Neural cell (in vitro differentiated cells): ENCODE results near the gene ADGRD1.

ENCODE experiments used
- CTCF ChIP-seq: fragments of 450-650 bp; IDR thresholded peaks from 2 replicates; pipeline ENCODE4 v1.5.1; 2014; ENCODE audit warnings: antibody characterized with exemption, mild to moderate bottlenecking, moderate library complexity; ENCODE audit not compliant: poor library complexity, severe bottlenecking
- EP300 ChIP-seq: fragments of 450-650 bp; conservative IDR thresholded peaks from 2 replicates; pipeline ENCODE4 v1.6.1; 2014; ENCODE audit warnings: antibody characterized with exemption, mild to moderate bottlenecking, moderate library complexity; ENCODE audit not compliant: poor library complexity, severe bottlenecking
- EZH2 ChIP-seq: fragments of 200-600, 300-800 bp; shearing (Covaris generic), sonication (generic); IDR thresholded peaks from 2 replicates; pipeline ENCODE4 v1.6.1; 2014; ENCODE audit warnings: antibody characterized with exemption, low read length, borderline replicate concordance, mild to moderate bottlenecking; ENCODE audit not compliant: insufficient read depth, poor library complexity, severe bottlenecking
- MXI1 ChIP-seq: fragments of 450-650 bp; conservative IDR thresholded peaks from 2 replicates; pipeline ENCODE4 v1.6.1; 2014; ENCODE audit warnings: antibody characterized with exemption, mild to moderate bottlenecking; ENCODE audit not compliant: poor library complexity, severe bottlenecking
- POLR2AphosphoS5 ChIP-seq: IDR thresholded peaks from 2 replicates; pipeline ENCODE4 v1.6.1; 2012
- RAD21 ChIP-seq: fragments of 450-650 bp; conservative IDR thresholded peaks from 2 replicates; pipeline ENCODE4 v1.6.1; 2014; ENCODE audit warnings: antibody characterized with exemption, mild to moderate bottlenecking, moderate library complexity
- TAF1 ChIP-seq: IDR thresholded peaks from 2 replicates; pipeline ENCODE4 v1.6.1; 2012; ENCODE audit warnings: low read depth
- TF ChIP-seq, protein P1 (sequence below): IDR thresholded peaks from 2 replicates; pipeline ENCODE4 v1.6.1; 2012; ENCODE audit warnings: borderline replicate concordance

GRCh38 chr12:131033886-131034482, 80.3 kb downstream of the ADGRD1 start:
- TF ChIP-seq EZH2 (no peak), EP300 (no peak), TAF1 (no peak), POLR2AphosphoS5 (no peak), CTCF (no peak), MXI1 (no peak), RAD21 (no peak)
- TF ChIP-seq, protein P1, sequence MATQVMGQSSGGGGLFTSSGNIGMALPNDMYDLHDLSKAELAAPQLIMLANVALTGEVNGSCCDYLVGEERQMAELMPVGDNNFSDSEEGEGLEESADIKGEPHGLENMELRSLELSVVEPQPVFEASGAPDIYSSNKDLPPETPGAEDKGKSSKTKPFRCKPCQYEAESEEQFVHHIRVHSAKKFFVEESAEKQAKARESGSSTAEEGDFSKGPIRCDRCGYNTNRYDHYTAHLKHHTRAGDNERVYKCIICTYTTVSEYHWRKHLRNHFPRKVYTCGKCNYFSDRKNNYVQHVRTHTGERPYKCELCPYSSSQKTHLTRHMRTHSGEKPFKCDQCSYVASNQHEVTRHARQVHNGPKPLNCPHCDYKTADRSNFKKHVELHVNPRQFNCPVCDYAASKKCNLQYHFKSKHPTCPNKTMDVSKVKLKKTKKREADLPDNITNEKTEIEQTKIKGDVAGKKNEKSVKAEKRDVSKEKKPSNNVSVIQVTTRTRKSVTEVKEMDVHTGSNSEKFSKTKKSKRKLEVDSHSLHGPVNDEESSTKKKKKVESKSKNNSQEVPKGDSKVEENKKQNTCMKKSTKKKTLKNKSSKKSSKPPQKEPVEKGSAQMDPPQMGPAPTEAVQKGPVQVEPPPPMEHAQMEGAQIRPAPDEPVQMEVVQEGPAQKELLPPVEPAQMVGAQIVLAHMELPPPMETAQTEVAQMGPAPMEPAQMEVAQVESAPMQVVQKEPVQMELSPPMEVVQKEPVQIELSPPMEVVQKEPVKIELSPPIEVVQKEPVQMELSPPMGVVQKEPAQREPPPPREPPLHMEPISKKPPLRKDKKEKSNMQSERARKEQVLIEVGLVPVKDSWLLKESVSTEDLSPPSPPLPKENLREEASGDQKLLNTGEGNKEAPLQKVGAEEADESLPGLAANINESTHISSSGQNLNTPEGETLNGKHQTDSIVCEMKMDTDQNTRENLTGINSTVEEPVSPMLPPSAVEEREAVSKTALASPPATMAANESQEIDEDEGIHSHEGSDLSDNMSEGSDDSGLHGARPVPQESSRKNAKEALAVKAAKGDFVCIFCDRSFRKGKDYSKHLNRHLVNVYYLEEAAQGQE, result no peak
